ENCODE results near the gene DCX. TPM values are rescaled to one million over a fixed set of nuclear protein-coding genes. Genes with fewer than 3 reads are reported as not detected.
A peak's percentile ranks its signal among the peaks of the same experiment; 100 is the strongest.

DCX gene
- total RNA-seq, 1 experiment from 2014 or later, result not detected

GRCh38 chrX:111353793-111354192, 58.2 kb downstream of the DCX start:
- H3F3A ChIP-seq (ENCODE audit: low read length, unreplicated experiment), result no peaks in the 10 kb centered on the region
- BruUV-seq (replicated peaks), result no TSS peak
- no peak overlapping the region for H2AFZ ChIP-seq (ENCODE audit: low read length)
- ATAC-seq (no peak), DNase-seq (no peak)
- CTCF ChIA-PET, result no interaction called here
- no peaks in the 10 kb centered on the region for H3K9me2 ChIP-seq (replicated peaks; ENCODE audit: low read length)
- intact Hi-C loops (cut with micrococcal nuclease), result no loop called here
- no peak overlapping the region for H3K4me3 ChIP-seq (ENCODE audit: low read length)
- POLR2A ChIA-PET (ENCODE audit: unreplicated experiment), result no interaction called here
- TF ChIP-seq EZH2 (IDR thresholded peaks at IDR 0.05; ENCODE audit: low read length, unreplicated experiment), result no peak
- no peak for TF ChIP-seq CTCF (conservative IDR thresholded peaks at IDR 0.05; ENCODE audit: low read depth, low read length)
- TF ChIP-seq EZH2phosphoT487 (IDR thresholded peaks at IDR 0.05; ENCODE audit: borderline replicate concordance, low read length), result no peak
- no peaks in the 10 kb centered on the region for H3K27me3 ChIP-seq (ENCODE audit: low read length)
- no peaks in the 10 kb centered on the region for H3K4me1 ChIP-seq (ENCODE audit: insufficient read depth, low read length)
- H3K36me3 ChIP-seq (ENCODE audit: low read depth, low read length), result no peaks in the 10 kb centered on the region
- no peaks in the 10 kb centered on the region for H3K79me2 ChIP-seq (ENCODE audit: low read length)
- no peaks in the 10 kb centered on the region for H4K20me1 ChIP-seq (ENCODE audit: low read length)
- H3K27ac ChIP-seq (ENCODE audit: low read length), result no peak overlapping the region
- H3K4me2 ChIP-seq (ENCODE audit: low read length), result no peak overlapping the region
- H3K9ac ChIP-seq (ENCODE audit: low read length), result no peak overlapping the region
- no peaks in the 10 kb centered on the region for H3K9me3 ChIP-seq (ENCODE audit: low read length)

GRCh38 chrX:111352424-111352823, 59.6 kb downstream of the DCX start:
- Histone ChIP-seq H3K79me2 (ENCODE audit: low read length) (no peaks in the 10 kb centered on the region), H3K27ac (ENCODE audit: low read length) (no peak overlapping the region), H3K4me3 (ENCODE audit: low read length) (no peak overlapping the region), H4K20me1 (ENCODE audit: low read length) (no peaks in the 10 kb centered on the region), H3K9me3 (ENCODE audit: low read length) (no peaks in the 10 kb centered on the region), H3K4me2 (ENCODE audit: low read length) (no peak overlapping the region), H3K9ac (ENCODE audit: low read length) (no peak overlapping the region), H3K9me2 (replicated peaks; ENCODE audit: low read length) (no peaks in the 10 kb centered on the region), H3F3A (ENCODE audit: low read length, unreplicated experiment) (no peaks in the 10 kb centered on the region), H2AFZ (ENCODE audit: low read length) (no peak overlapping the region), H3K4me1 (ENCODE audit: insufficient read depth, low read length) (no peaks in the 10 kb centered on the region), H3K27me3 (ENCODE audit: low read length) (no peaks in the 10 kb centered on the region), H3K36me3 (ENCODE audit: low read depth, low read length) (no peaks in the 10 kb centered on the region)
- ChIA-PET POLR2A (ENCODE audit: unreplicated experiment) (no interaction called here), CTCF (no interaction called here)
- no TSS peak for BruUV-seq (replicated peaks)
- TF ChIP-seq CTCF (conservative IDR thresholded peaks at IDR 0.05; ENCODE audit: low read depth, low read length) (no peak), EZH2 (IDR thresholded peaks at IDR 0.05; ENCODE audit: low read length, unreplicated experiment) (no peak), EZH2phosphoT487 (IDR thresholded peaks at IDR 0.05; ENCODE audit: borderline replicate concordance, low read length) (no peak)
- DNase-seq (peak; percentile 8), ATAC-seq (no peak)
- intact Hi-C loops (cut with micrococcal nuclease), result no loop called here

- DNase-seq (no peak), ATAC-seq (no peak)
- Histone ChIP-seq H3K4me2 (ENCODE audit: low read length) (no peak overlapping the region), H3K4me1 (ENCODE audit: insufficient read depth, low read length) (no peaks in the 10 kb centered on the region), H3K27me3 (ENCODE audit: low read length) (no peaks in the 10 kb centered on the region), H3K9me3 (ENCODE audit: low read length) (no peaks in the 10 kb centered on the region), H3K79me2 (ENCODE audit: low read length) (no peaks in the 10 kb centered on the region), H2AFZ (ENCODE audit: low read length) (no peak overlapping the region), H3K4me3 (ENCODE audit: low read length) (no peak overlapping the region), H3K27ac (ENCODE audit: low read length) (no peak overlapping the region), H3K9ac (ENCODE audit: low read length) (no peak overlapping the region), H3K36me3 (ENCODE audit: low read depth, low read length) (no peaks in the 10 kb centered on the region), H3K9me2 (replicated peaks; ENCODE audit: low read length) (no peaks in the 10 kb centered on the region), H4K20me1 (ENCODE audit: low read length) (no peaks in the 10 kb centered on the region), H3F3A (ENCODE audit: low read length, unreplicated experiment) (no peaks in the 10 kb centered on the region)
- no peak for TF ChIP-seq EZH2phosphoT487 (IDR thresholded peaks at IDR 0.05; ENCODE audit: borderline replicate concordance, low read length)
- no peak for TF ChIP-seq CTCF (conservative IDR thresholded peaks at IDR 0.05; ENCODE audit: low read depth, low read length)
- TF ChIP-seq EZH2 (IDR thresholded peaks at IDR 0.05; ENCODE audit: low read length, unreplicated experiment), result no peak
- ChIA-PET POLR2A (ENCODE audit: unreplicated experiment) (no interaction called here), CTCF (no interaction called here)
- BruUV-seq (replicated peaks), result no TSS peak
- intact Hi-C loops (cut with micrococcal nuclease), result no loop called here
Measured at GRCh38 chrX:111349934-111350333, 62.1 kb downstream of the DCX start.

Data from PC-3 (cell line).